HepG2 (cell line): ENCODE results near the gene ATP9A. TPM values are rescaled to one million over a fixed set of nuclear protein-coding genes. Genes with fewer than 3 reads are reported as not detected.
A peak's percentile ranks its signal among the peaks of the same experiment; 100 is the strongest.

ENCODE experiments used
- BRD4 ChIP-seq: sonication (generic); formaldehyde crosslinking; IDR thresholded peaks from 2 replicates; pipeline ENCODE4 v1.4.0; 2020; ENCODE audit warnings: missing genetic modification reagents
- ETS1 ChIP-seq: sonication (generic); formaldehyde crosslinking; IDR thresholded peaks from 2 replicates; pipeline ENCODE4 v1.4.0; 2020; ENCODE audit warnings: missing genetic modification reagents
- FOXJ3 ChIP-seq: sonication (generic); formaldehyde crosslinking; IDR thresholded peaks from 2 replicates; pipeline ENCODE4 v1.4.0; 2020; ENCODE audit warnings: missing genetic modification reagents, mild to moderate bottlenecking, borderline replicate concordance
- GABPB1 ChIP-seq: IDR thresholded peaks from 2 replicates; pipeline ENCODE4 v1.6.1; 2016; ENCODE audit warnings: mild to moderate bottlenecking, missing genetic modification reagents, moderate library complexity, missing compliant biosample characterization
- GTF3A ChIP-seq: sonication (generic); formaldehyde crosslinking; conservative IDR thresholded peaks from 2 replicates; pipeline ENCODE4 v1.4.0; 2020; ENCODE audit warnings: mild to moderate bottlenecking, missing genetic modification reagents
- HMG20B ChIP-seq: conservative IDR thresholded peaks from 2 replicates; pipeline ENCODE4 v1.6.1; 2016; ENCODE audit warnings: missing genetic modification reagents, missing compliant biosample characterization
- IKZF5 ChIP-seq: IDR thresholded peaks from 2 replicates; pipeline ENCODE4 v1.6.1; 2018; ENCODE audit warnings: missing genetic modification reagents, mild to moderate bottlenecking, missing compliant biosample characterization
- KLF11 ChIP-seq: IDR thresholded peaks from 2 replicates; pipeline ENCODE4 v1.6.1; 2016; ENCODE audit warnings: missing compliant biosample characterization
- PBX2 ChIP-seq: IDR thresholded peaks from 2 replicates; pipeline ENCODE4 v1.6.1; 2016; ENCODE audit warnings: control low read depth
- THYN1 ChIP-seq: sonication (generic); formaldehyde crosslinking; IDR thresholded peaks from 2 replicates; pipeline ENCODE4 v1.8.1; 2023; ENCODE audit warnings: low read depth, mild to moderate bottlenecking, moderate library complexity, missing genetic modification reagents, borderline replicate concordance
- TIGD3 ChIP-seq: sonication (generic); formaldehyde crosslinking; IDR thresholded peaks from 2 replicates; pipeline ENCODE4 v1.5.1; 2020; ENCODE audit warnings: mild to moderate bottlenecking, missing genetic modification reagents, borderline replicate concordance
- UBTF ChIP-seq: sonication (generic); formaldehyde crosslinking; IDR thresholded peaks from 2 replicates; pipeline ENCODE4 v1.4.0; 2020; ENCODE audit warnings: mild to moderate bottlenecking, missing genetic modification reagents
- ZBTB37 ChIP-seq: sonication (generic); formaldehyde crosslinking; IDR thresholded peaks from 2 replicates; pipeline ENCODE4 v1.4.0; 2020; ENCODE audit warnings: mild to moderate bottlenecking, missing genetic modification reagents
- ZNF562 ChIP-seq: sonication (generic); formaldehyde crosslinking; IDR thresholded peaks from 2 replicates; pipeline ENCODE4 v1.8.0; 2022; ENCODE audit warnings: missing genetic modification reagents, borderline replicate concordance
- ZNF615 ChIP-seq: sonication (generic); formaldehyde crosslinking; IDR thresholded peaks from 2 replicates; pipeline ENCODE4 v1.5.0; 2020; ENCODE audit warnings: mild to moderate bottlenecking, missing genetic modification reagents, borderline replicate concordance
- ZNF674 ChIP-seq: sonication (generic); formaldehyde crosslinking; IDR thresholded peaks from 2 replicates; pipeline ENCODE4 v1.5.0; 2020; ENCODE audit warnings: low read depth, mild to moderate bottlenecking, missing genetic modification reagents
- polyA plus RNA-seq, 8 experiments: library from polyadenylated mRNA; depleted of rRNA in 3 of 8; stranded (reverse) in 7 of 8; unstranded in 1 of 8; fragments of >200 nt; fragmentation: Illumina TruSeq in 4 of 8; extraction: Trizol in 4 of 8; gene quantifications; 2 replicates each; pipeline versions ENCODE4 v1.2.1 to v1.2.3, GENCODE V29; 2011 to 2016; ENCODE audit warnings: low read depth in 4 of 8, missing spikeins in 1 of 8, mixed read lengths in 1 of 8; ENCODE audit not compliant: insufficient read depth in 1 of 8
- total RNA-seq, 5 experiments: library from RNA; depleted of rRNA; stranded (reverse); fragments of >200 nt; fragmentation: Illumina TruSeq; extraction: Trizol; gene quantifications; 2 replicates each; pipeline ENCODE4 v1.2.3, GENCODE V29; 2016; ENCODE audit warnings: low read depth in 1 of 5

Gene ATP9A
- total and polyA plus RNA-seq, 2 of the 13 experiments (the other 11 are each of a cell fraction or from before 2014, with no cell fraction given): 11.8 to 18.5 TPM

- no peak for TF ChIP-seq PBX2 (CRISPR knock-in tag)
- no peak for TF ChIP-seq ZNF615 (CRISPR knock-in tag)
- peak; percentile 30; the same call in 1 of the 2 replicates for TF ChIP-seq GABPB1 (CRISPR knock-in tag)
- 0 out of 2 replicates have a peak, but pooled peaks have one; percentile 59 for TF ChIP-seq TIGD3 (CRISPR knock-in tag)
- no peak for TF ChIP-seq ZNF562 (CRISPR knock-in tag)
- TF ChIP-seq THYN1 (CRISPR knock-in tag): no peak
- TF ChIP-seq BRD4 (CRISPR knock-in tag): no peak
- TF ChIP-seq GTF3A (CRISPR knock-in tag): peak; percentile 89; the same call in 1 of the 2 replicates
- no peak for TF ChIP-seq KLF11 (CRISPR knock-in tag)
- TF ChIP-seq ZNF674 (CRISPR knock-in tag): 0 out of 2 replicates have a peak, but pooled peaks have one; percentile 37
- TF ChIP-seq UBTF (CRISPR knock-in tag): peak; percentile 93
- no peak for TF ChIP-seq ZBTB37 (CRISPR knock-in tag)
- TF ChIP-seq FOXJ3: no peak
- no peak for TF ChIP-seq IKZF5
- TF ChIP-seq HMG20B (CRISPR knock-in tag): no peak
- 0 out of 2 replicates have a peak, but pooled peaks have one; percentile 57 for TF ChIP-seq ETS1 (CRISPR knock-in tag)
Measured at GRCh38 chr20:51562332-51563173, 205.6 kb downstream of the ATP9A start (continued).
